Colonic mucosa (tissue), 4 donors: ENCODE results near the gene COQ8A. TPM values are rescaled to one million over a fixed set of nuclear protein-coding genes. Genes with fewer than 3 reads are reported as not detected.

Experiments used
- DNase-seq: peaks from one replicate; pipeline ENCODE4 v3.0.0-alpha.2; 2020
- H3K27ac ChIP-seq: fragments of 200-600 bp; one replicate; pipeline ENCODE4 v1.8.0; 2021
- H3K27me3 ChIP-seq: fragments of 200-600 bp; one replicate; pipeline ENCODE4 v1.8.0; 2021
- H3K36me3 ChIP-seq: fragments of 200-600 bp; one replicate; pipeline ENCODE4 v1.8.0; 2021
- H3K4me1 ChIP-seq: fragments of 200-600 bp; one replicate; pipeline ENCODE4 v1.8.0; 2021; ENCODE audit warnings: mild to moderate bottlenecking
- H3K4me3 ChIP-seq: fragments of 200-600 bp; one replicate; pipeline ENCODE4 v1.8.0; 2021
- H3K9ac ChIP-seq, 2 donors: one replicate each; pipeline ENCODE4 v1.7.0; 2013; ENCODE audit warnings: control low read depth in 2 of 2, low read depth in 2 of 2, low read length in 2 of 2
- H3K9me3 ChIP-seq: fragments of 200-600 bp; one replicate; pipeline ENCODE4 v1.8.0; 2021
- CTCF ChIP-seq: fragments of 200-600 bp; IDR thresholded peaks from one replicate; pipeline ENCODE4 v1.8.0; 2022; ENCODE audit warnings: antibody characterized with exemption, mild to moderate bottlenecking
- intact Hi-C: fragments of 100-400 bp; cut with DNase I; formaldehyde crosslinking; loops from one replicate; pipeline ENCODE4 v1.14.1; 2022
- total RNA-seq, 2 donors: library from RNA; stranded (reverse); fragmentation: NEBNext Ultra II Directional in 1 of 2; extraction: Animal tissue kit (Norgen Biotek cat#: 25700) in 1 of 2; gene quantifications; one replicate each; pipeline ENCODE4 v1.2.1, GENCODE V29; 2021
- donor health status: healthy.
- donor health status: DM: no; HTN: no; CAD: no.
- donor health status: DM: no; HTN: no; CAD: no.

Gene COQ8A
- total RNA-seq, 2 donors from 2014 or later: 56.3 to 58.1 TPM

GRCh38 chr1:226946285-226946684 lies 6.2 kb downstream of the COQ8A start:
- Histone ChIP-seq H3K9me3 (no peaks in the 10 kb centered on the region), H3K4me3 (no peak overlapping the region), H3K36me3 (no peaks in the 10 kb centered on the region), H3K4me1 (peaks cover 34% of the 10 kb centered on the region), H3K27ac (peak overlapping the region; percentile 74), H3K9ac (peak overlapping the region in 1 of 2 donors; percentile 85), H3K27me3 (no peaks in the 10 kb centered on the region)
- intact Hi-C loops: loop anchor here (5.0 kb wide), 1 partner anchor 41 kb away; no protein-coding TSS in a partner anchor
- DNase-seq: no peak
- TF ChIP-seq CTCF: no peak

GRCh38 chr1:226946841-226947240 lies 6.7 kb downstream of the COQ8A start:
- H3K9ac ChIP-seq: peak overlapping the region in 1 of 2 donors; percentile 85
- peak overlapping the region; percentile 74 for H3K27ac ChIP-seq
- DNase-seq: no peak
- H3K4me3 ChIP-seq: no peak overlapping the region
- intact Hi-C loops: loop anchor here (5.0 kb wide), 1 partner anchor 40 kb away; no protein-coding TSS in a partner anchor
- H3K36me3 ChIP-seq: no peaks in the 10 kb centered on the region
- peaks cover 34% of the 10 kb centered on the region for H3K4me1 ChIP-seq
- no peak for TF ChIP-seq CTCF
- H3K9me3 ChIP-seq: no peaks in the 10 kb centered on the region
- no peaks in the 10 kb centered on the region for H3K27me3 ChIP-seq

GRCh38 chr1:226948051-226948450 lies 8.0 kb downstream of the COQ8A start:
- Histone ChIP-seq H3K9me3 (no peaks in the 10 kb centered on the region), H3K9ac (no peak overlapping the region), H3K4me1 (peaks cover 28% of the 10 kb centered on the region), H3K27me3 (no peaks in the 10 kb centered on the region), H3K36me3 (no peaks in the 10 kb centered on the region), H3K27ac (no peak overlapping the region), H3K4me3 (no peak overlapping the region)
- intact Hi-C loops: loop anchor here (5.0 kb wide), 1 partner anchor 39 kb away; no protein-coding TSS in a partner anchor
- TF ChIP-seq CTCF: no peak
- no peak for DNase-seq

- no peak for TF ChIP-seq CTCF
- Histone ChIP-seq H3K9ac (no peak overlapping the region), H3K27me3 (no peaks in the 10 kb centered on the region), H3K36me3 (no peaks in the 10 kb centered on the region), H3K9me3 (no peaks in the 10 kb centered on the region), H3K27ac (no peak overlapping the region), H3K4me1 (peaks cover 24% of the 10 kb centered on the region), H3K4me3 (no peak overlapping the region)
- intact Hi-C loops: loop anchor here (5.0 kb wide), 1 partner anchor 39 kb away; no protein-coding TSS in a partner anchor
- no peak for DNase-seq
Measured at GRCh38 chr1:226948480-226948879, 8.4 kb downstream of the COQ8A start.

- intact Hi-C loops: loop anchor here (5.0 kb wide), 1 partner anchor 38 kb away; no protein-coding TSS in a partner anchor
- no peak for TF ChIP-seq CTCF
- H3K9ac ChIP-seq: no peak overlapping the region
- no peaks in the 10 kb centered on the region for H3K36me3 ChIP-seq
- no peak for DNase-seq
- no peak overlapping the region for H3K4me3 ChIP-seq
- no peaks in the 10 kb centered on the region for H3K9me3 ChIP-seq
- H3K4me1 ChIP-seq: peaks cover 19% of the 10 kb centered on the region
- no peaks in the 10 kb centered on the region for H3K27me3 ChIP-seq
- H3K27ac ChIP-seq: no peak overlapping the region
Measured at GRCh38 chr1:226948996-226949395, 8.9 kb downstream of the COQ8A start.
